Femur (tissue), 1 donor: ENCODE measurements around the gene XPNPEP3.

Experiments
- DNase-seq: peaks from one replicate; pipeline ENCODE4 v3.0.0-alpha.2; 2017

XPNPEP3 gene

GRCh38 chr22:40951795-40952605 lies 95.1 kb downstream of the XPNPEP3 start:
- no peak for DNase-seq

DNA sequence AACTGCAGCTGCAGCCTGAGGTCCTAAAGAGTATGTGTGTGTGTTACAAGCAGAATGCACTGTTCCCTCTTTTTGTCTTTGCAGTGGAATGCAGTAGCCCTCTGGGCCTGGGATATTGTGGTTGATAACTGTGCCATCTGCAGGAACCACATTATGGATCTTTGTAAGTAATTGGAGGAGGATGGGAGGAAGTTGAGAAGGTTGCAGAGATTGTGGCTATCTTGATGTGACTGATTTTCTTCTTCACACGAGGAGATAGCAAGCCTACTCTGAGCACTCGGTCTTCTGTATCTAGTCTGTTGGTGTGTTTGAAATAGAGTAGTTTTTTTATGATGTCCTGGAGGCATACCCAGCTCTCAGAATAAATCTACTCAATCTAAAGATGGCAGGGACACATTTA lies 96.5 kb downstream of the XPNPEP3 start:
- no peak for DNase-seq

DNA sequence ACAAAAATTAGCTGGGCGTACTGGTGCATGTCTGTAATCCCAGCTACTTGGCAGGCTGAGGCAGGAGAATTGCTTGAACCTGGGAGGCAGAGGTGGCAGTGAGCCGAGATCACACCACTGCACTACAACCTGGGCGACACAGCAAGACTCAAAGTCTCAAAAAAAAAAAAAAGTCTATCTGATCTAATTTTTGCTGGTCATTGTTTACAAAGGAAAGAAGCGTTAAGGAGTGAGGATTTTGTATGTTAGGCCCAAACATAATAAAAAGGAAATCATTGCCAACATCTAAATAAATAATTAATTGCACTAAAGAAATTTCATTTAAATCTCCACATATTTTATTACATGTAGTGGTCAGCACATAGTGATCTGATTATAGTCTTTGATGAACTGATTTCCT lies 97.2 kb downstream of the XPNPEP3 start:
- DNase-seq = no peak

GRCh38 chr22:40955571-40955970 lies 98.6 kb downstream of the XPNPEP3 start:
- DNase-seq = no peak

DNA sequence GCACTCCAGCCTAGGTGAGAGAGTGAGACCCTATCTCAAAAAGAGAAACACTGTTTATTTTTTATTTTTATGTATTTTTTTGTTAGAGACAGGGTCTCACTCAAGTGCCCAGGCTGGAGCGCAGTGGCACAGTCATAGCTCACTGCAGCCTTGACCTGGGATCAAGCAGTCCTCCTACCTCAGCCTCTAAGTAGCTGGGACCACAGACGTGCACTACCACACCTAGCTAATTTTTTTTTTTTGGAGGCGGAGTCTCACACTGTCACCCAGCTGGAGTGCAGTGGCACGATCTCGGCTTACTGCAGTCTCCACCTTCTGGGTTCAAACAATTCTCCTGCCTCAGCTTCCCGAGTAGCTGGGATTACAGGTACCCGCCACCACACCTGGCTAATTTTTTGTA lies 100.7 kb downstream of the XPNPEP3 start:
- DNase-seq = no peak

DNA sequence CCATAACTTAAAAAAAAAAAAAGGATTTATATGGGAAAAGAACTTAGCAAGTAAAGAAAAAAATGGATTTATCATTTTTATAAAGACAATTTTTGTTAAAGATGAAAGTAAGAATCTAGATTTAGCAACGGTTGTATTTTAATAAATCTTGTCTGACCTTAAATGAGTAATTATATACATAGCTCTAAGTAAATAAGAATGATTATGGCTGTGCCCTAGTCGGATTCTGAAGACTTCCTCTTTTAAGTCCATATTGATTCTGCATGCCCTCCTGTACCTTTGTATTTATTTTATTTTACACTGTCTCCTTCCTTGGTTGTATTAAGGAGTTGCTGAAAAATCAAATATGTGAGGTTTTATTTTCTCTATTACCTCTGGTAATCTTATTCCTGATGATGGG lies 101.4 kb downstream of the XPNPEP3 start:
- no peak for DNase-seq

DNA sequence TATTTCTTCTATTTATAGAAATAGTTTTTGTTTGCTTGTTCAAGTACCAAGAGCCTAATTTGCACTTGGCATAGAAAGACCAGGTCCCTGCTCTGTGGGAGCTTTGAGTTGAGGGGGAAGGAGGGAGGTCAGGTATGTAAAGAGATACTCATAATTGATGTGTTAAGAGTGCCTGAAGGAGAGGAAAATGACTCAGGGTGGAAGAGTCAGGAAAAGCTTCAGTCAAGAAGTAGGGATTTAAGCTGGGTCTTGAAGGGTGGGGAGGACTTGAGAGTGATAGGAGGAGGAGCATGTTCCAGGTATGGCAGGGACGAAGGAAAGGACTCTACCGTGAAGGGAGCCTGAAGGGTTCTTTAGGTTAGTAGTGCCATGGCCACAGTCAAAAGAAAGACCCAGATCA lies 103.2 kb downstream of the XPNPEP3 start:
- no peak for DNase-seq

- DNase-seq = no peak
These were observed 109.2 kb downstream of the XPNPEP3 start for GRCh38 chr22:40965936-40966725.

DNA sequence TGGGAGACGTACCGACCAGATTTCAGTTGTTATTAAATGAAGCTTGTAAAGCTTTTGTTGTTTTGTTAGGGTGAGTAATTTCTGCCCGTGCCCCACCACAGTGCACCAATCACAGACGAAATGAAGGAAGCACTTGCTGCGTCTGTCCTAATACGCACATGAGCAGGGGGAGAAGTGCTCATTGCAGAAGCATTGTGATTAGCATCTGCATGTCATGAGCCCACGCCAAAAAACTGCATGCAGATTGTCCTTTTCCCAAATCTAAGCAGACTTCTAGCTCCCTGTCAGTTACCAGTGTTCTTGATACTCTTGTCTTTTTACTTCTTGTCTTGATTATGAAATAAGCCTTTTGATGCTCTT lies 109.8 kb downstream of the XPNPEP3 start:
- DNase-seq = no peak

GRCh38 chr22:40967111-40967760 lies 110.3 kb downstream of the XPNPEP3 start:
- no peak for DNase-seq

DNA sequence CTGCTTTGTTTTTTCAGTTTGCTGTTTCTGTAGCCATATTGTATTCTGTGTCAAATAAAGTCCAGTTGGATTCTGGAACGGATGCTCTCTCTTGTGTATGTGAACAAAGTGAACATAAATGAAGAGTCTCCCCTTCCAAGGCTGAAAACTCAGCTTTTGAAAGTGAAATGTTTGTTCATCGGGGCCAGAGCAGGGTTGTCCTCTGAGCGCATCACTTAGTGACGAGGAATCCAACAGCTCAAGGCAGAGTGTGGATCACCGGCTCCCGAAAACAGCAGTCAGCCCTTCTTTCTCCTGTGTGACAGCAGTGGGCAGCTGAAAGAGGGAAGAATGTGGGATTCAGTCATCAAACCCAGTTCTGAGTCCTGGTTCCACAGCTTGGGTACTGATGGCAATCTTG lies 115.6 kb downstream of the XPNPEP3 start:
- no peak for DNase-seq

GRCh38 chr22:40973144-40973543 lies 116.2 kb downstream of the XPNPEP3 start:
- DNase-seq = no peak

GRCh38 chr22:40975366-40975765 lies 118.4 kb downstream of the XPNPEP3 start:
- no peak for DNase-seq

- no peak for DNase-seq
These were observed 120.1 kb downstream of the XPNPEP3 start for GRCh38 chr22:40976866-40977700.

GRCh38 chr22:40979198-40979597 lies 122.2 kb downstream of the XPNPEP3 start:
- DNase-seq = no peak

DNA sequence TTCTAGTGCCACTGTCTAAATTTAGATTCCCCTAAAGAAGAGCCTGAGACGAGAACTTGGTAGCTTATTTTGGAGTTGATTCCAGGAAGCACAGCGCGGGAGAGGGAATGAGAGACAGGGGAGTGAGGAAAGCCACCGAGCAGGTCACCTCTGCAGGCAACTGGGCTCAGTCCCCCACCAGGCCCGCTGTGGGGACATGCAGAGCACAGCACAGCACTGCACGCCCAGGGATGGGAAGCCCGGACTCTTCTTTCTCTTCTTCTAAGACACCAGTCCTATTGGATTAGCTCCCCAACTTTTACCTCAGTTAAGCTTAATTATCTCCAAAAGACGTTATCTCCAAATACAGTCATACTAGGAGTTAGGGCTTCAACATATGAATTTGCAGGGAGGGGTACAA lies 122.9 kb downstream of the XPNPEP3 start:
- no peak for DNase-seq
